ENCODE data around the gene ASTN2.
A peak's percentile ranks its signal among the peaks of the same experiment; 100 is the strongest.
"Not testable (repeated sequence)": the region's sequence is repeated elsewhere in the genome, so short reads cannot be mapped to it uniquely, and the experiment has no call there.

Gene ASTN2

GRCh38 chr9:116713271-116713670 is 701.6 kb downstream of the ASTN2 start:
- peak; percentile 34 for DNase-seq

GRCh38 chr9:116712781-116713180 is 702.1 kb downstream of the ASTN2 start:
- DNase-seq = no peak

GRCh38 chr9:116706310-116707290 is 708.3 kb downstream of the ASTN2 start:
- DNase-seq = no peak

GRCh38 chr9:116705531-116705930 is 709.3 kb downstream of the ASTN2 start:
- DNase-seq = no peak

GRCh38 chr9:116704470-116704869 is 710.4 kb downstream of the ASTN2 start:
- DNase-seq = no peak

- DNase-seq = no peak
Measured at GRCh38 chr9:116703634-116704033, 711.2 kb downstream of the ASTN2 start.

- no peak for DNase-seq
Measured at GRCh38 chr9:116701940-116702642, 712.8 kb downstream of the ASTN2 start.

- DNase-seq = peak; percentile 3
Measured at GRCh38 chr9:116700882-116701865, 713.7 kb downstream of the ASTN2 start.

GRCh38 chr9:116700279-116700678 is 714.6 kb downstream of the ASTN2 start:
- no peak for DNase-seq

GRCh38 chr9:116697887-116698286 is 717.0 kb downstream of the ASTN2 start:
- no peak for DNase-seq

- DNase-seq = no peak
Measured at GRCh38 chr9:116697362-116697761, 717.5 kb downstream of the ASTN2 start.

- DNase-seq = no peak
Measured at GRCh38 chr9:116695438-116695837, 719.4 kb downstream of the ASTN2 start.

GRCh38 chr9:116694785-116695291 is 720.0 kb downstream of the ASTN2 start:
- DNase-seq = no peak

GRCh38 chr9:116693233-116693731 is 721.6 kb downstream of the ASTN2 start:
- DNase-seq = no peak

GRCh38 chr9:116692616-116693015 is 722.2 kb downstream of the ASTN2 start:
- no peak for DNase-seq

GRCh38 chr9:116691607-116692006 is 723.2 kb downstream of the ASTN2 start:
- no peak for DNase-seq

- DNase-seq = not testable (repeated sequence)
Measured at GRCh38 chr9:116690805-116691204, 724.1 kb downstream of the ASTN2 start.

- DNase-seq = no peak
Measured at GRCh38 chr9:116689486-116690032, 725.3 kb downstream of the ASTN2 start.

GRCh38 chr9:116688806-116689485 is 725.9 kb downstream of the ASTN2 start:
- DNase-seq = no peak

GRCh38 chr9:116687754-116688135 is 727.1 kb downstream of the ASTN2 start:
- no peak for DNase-seq

- peak; percentile 88 for DNase-seq
Measured at GRCh38 chr9:116687074-116687753, 727.6 kb downstream of the ASTN2 start, which contains the start of gene TRIM32. Gene TRIM32 (plus strand): TSS chr9:116687305. CDS start chr9:116697743, 10,438 bp downstream.
